ENCODE results near the gene UBALD1.

DNA sequence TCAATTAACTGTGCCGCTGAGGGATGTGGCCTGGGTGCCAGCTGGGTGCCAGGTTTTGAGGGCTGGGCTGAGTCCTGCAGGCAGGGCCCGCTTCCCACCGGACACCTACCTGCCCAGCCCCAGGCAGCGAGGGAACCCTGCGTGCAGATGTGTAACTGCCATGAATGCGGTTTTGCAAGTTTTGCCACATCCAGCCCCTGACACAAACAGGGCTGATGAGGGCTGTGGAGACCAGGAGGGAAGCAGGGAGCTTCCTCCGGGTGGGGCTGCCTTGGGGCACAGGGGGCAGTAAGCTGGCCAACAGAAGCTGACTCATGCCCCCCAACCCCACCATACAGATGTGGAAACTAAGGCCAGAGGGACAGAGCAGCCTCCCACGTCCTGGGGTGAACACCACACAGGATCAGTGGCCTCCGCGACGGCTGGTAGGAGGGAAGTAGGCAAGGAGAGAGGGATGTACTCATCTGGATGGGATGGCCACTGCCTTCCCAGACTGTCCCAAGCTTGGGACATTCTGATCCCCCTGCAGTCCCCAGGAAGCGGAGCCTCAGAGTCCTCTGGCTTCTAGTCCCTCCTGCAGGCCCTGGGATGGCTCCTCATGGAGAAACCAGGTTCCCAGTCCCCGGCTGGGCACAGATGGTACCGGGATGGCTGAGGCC, 1.6 kb downstream of the UBALD1 start:
- TF ChIP-seq, protein P1, sequence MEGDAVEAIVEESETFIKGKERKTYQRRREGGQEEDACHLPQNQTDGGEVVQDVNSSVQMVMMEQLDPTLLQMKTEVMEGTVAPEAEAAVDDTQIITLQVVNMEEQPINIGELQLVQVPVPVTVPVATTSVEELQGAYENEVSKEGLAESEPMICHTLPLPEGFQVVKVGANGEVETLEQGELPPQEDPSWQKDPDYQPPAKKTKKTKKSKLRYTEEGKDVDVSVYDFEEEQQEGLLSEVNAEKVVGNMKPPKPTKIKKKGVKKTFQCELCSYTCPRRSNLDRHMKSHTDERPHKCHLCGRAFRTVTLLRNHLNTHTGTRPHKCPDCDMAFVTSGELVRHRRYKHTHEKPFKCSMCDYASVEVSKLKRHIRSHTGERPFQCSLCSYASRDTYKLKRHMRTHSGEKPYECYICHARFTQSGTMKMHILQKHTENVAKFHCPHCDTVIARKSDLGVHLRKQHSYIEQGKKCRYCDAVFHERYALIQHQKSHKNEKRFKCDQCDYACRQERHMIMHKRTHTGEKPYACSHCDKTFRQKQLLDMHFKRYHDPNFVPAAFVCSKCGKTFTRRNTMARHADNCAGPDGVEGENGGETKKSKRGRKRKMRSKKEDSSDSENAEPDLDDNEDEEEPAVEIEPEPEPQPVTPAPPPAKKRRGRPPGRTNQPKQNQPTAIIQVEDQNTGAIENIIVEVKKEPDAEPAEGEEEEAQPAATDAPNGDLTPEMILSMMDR (IDR thresholded peaks at IDR 0.05; ENCODE audit: low read depth, low read length): no peak
- TF ChIP-seq EZH2phosphoT487 (IDR thresholded peaks at IDR 0.05; ENCODE audit: low read depth): no peak

Measured in OCI-LY3 (cell line).